HuH-7 (cell line): ENCODE data around the gene DEFB116.
"Not testable (repeated sequence)": the region's sequence is repeated elsewhere in the genome, so short reads cannot be mapped to it uniquely, and the experiment has no call there.

Experiments used
- DNase-seq: peaks from one replicate; pipeline ENCODE4 v3.0.0; 2011; ENCODE audit warnings: low spot score

DEFB116 gene

GRCh38 chr20:31308535-31309162, at the start of gene DEFB116:
Gene DEFB116 (minus strand): TSS chr20:31308585. CDS start chr20:31308585, 0 bp downstream.
- DNase-seq, result no peak

GRCh38 chr20:31355981-31356380, 47.6 kb upstream of the DEFB116 start:
- no peak for DNase-seq

GRCh38 chr20:31341470-31341869, 33.1 kb upstream of the DEFB116 start:
- no peak for DNase-seq

- no peak for DNase-seq
These were observed 22.5 kb upstream of the DEFB116 start for GRCh38 chr20:31330893-31331292.

- no peak for DNase-seq
These were observed 14.1 kb upstream of the DEFB116 start for GRCh38 chr20:31322504-31322903.

- not testable (repeated sequence) for DNase-seq
These were observed 23.4 kb downstream of the DEFB116 start for GRCh38 chr20:31284964-31285363.

- no peak for DNase-seq
These were observed 30.2 kb downstream of the DEFB116 start for GRCh38 chr20:31278178-31278577.

- DNase-seq, result no peak
These were observed 33.9 kb downstream of the DEFB116 start for GRCh38 chr20:31274441-31274840.

GRCh38 chr20:31260326-31260932, 48.0 kb downstream of the DEFB116 start:
- peak; percentile 69 for DNase-seq

GRCh38 chr20:31257364-31257763, 51.0 kb downstream of the DEFB116 start, which contains the start of gene DEFB115:
Gene DEFB115 (plus strand): TSS chr20:31257664. CDS start chr20:31257664, 0 bp downstream.
- DNase-seq, result no peak

- no peak for DNase-seq
These were observed 51.4 kb downstream of the DEFB116 start for GRCh38 chr20:31256959-31257358.
